Measurements from ENCODE around the gene VCY1B. TPM values are rescaled to one million over a fixed set of nuclear protein-coding genes. Genes with fewer than 3 reads are reported as not detected.

VCY1B gene
- total and polyA plus RNA-seq, 2 of the 13 experiments (the other 11 are each of a cell fraction or from before 2014, with no cell fraction given), result not detected

- BruUV-seq (replicated peaks), result no TSS peak
- WGBS (ENCODE audit: low lambda C conversion rate), result 0% methylated on average over 1 of the region's 1 CpG
- no peaks in the 10 kb centered on the region for H3K36me3 ChIP-seq (replicated peaks in 1 of 2; ENCODE audit: control insufficient read depth in 1 of 2, insufficient read depth in 2 of 2, low read length in 2 of 2)
- H4K20me1 ChIP-seq (ENCODE audit: insufficient read depth, low read length), result no peaks in the 10 kb centered on the region
- H3K79me2 ChIP-seq (ENCODE audit: insufficient read depth, low read length), result no peaks in the 10 kb centered on the region
- no peak overlapping the region for H3K4me2 ChIP-seq (ENCODE audit: low read depth, low read length)
- intact Hi-C loops (cut with micrococcal nuclease; ENCODE audit: unreplicated experiment), result no loop called here
- no peak overlapping the region for H2AFZ ChIP-seq (ENCODE audit: low read length)
- no peak for ATAC-seq
- no peak for DNase-seq (ENCODE audit: low spot score)
- no peak overlapping the region for H3K9ac ChIP-seq (ENCODE audit: insufficient read depth, low read depth, low read length)
- no peak overlapping the region for H3K4me3 ChIP-seq (replicated peaks in 1 of 3; ENCODE audit: insufficient read depth in 1 of 3, low read depth in 2 of 3, low read length in 3 of 3)
- no peaks in the 10 kb centered on the region for H3K4me1 ChIP-seq (ENCODE audit: insufficient read depth, low read length)
- H3K27me3 ChIP-seq (ENCODE audit: control insufficient read depth in 1 of 2, insufficient read depth in 2 of 2, low read length in 2 of 2), result no peaks in the 10 kb centered on the region
- in situ Hi-C loops (cut with HindIII; ENCODE audit: extremely low pct_ligation_motif_present, low pct_unique_long_range_greater_than_20kb), result no loop called here
- ChIA-PET POLR2A (no interaction called here), CTCF (ENCODE audit: low intra/inter-chr PET ratio, low total read pairs) (no interaction called here)
- no peaks in the 10 kb centered on the region for H3K9me3 ChIP-seq (ENCODE audit: low read length)
- FAIRE-seq, result no peak
- H3K27ac ChIP-seq (ENCODE audit: extremely low read length, insufficient read depth, low read length), result no peak overlapping the region
- no peak for TF ChIP-seq HIVEP1 (CRISPR knock-in tag; IDR thresholded peaks at IDR 0.05)
- TF ChIP-seq ZNF678 (CRISPR knock-in tag; IDR thresholded peaks at IDR 0.05), result no peak
- TF ChIP-seq HOXD1 (CRISPR knock-in tag; IDR thresholded peaks at IDR 0.05), result no peak
- no peak for TF ChIP-seq ZNF615 (CRISPR knock-in tag; IDR thresholded peaks at IDR 0.05; ENCODE audit: borderline replicate concordance)
- TF ChIP-seq SAP130 (CRISPR knock-in tag; IDR thresholded peaks at IDR 0.05; ENCODE audit: low read depth), result no peak
- TF ChIP-seq HNRNPH1 (optimal IDR thresholded peaks at IDR 0.05; ENCODE audit: low read depth, low read length), result no peak
- no peak for TF ChIP-seq ZNF30 (CRISPR knock-in tag; IDR thresholded peaks at IDR 0.05)
- no peak for TF ChIP-seq TFDP2 (CRISPR knock-in tag; IDR thresholded peaks at IDR 0.05)
- no peak for TF ChIP-seq MLXIP (CRISPR knock-in tag; IDR thresholded peaks at IDR 0.05; ENCODE audit: borderline replicate concordance)
- no peak for TF ChIP-seq IKZF5 (CRISPR knock-in tag; IDR thresholded peaks at IDR 0.05)
- no peak for TF ChIP-seq FOSL1 (CRISPR knock-in tag; IDR thresholded peaks at IDR 0.05; ENCODE audit: borderline replicate concordance)
- no peak for TF ChIP-seq ZNF34 (CRISPR knock-in tag; IDR thresholded peaks at IDR 0.05; ENCODE audit: borderline replicate concordance)
- no peak for TF ChIP-seq ZMYM4 (CRISPR knock-in tag; IDR thresholded peaks at IDR 0.05)
- no peak for TF ChIP-seq ZNF878 (CRISPR knock-in tag; IDR thresholded peaks at IDR 0.05)
- TF ChIP-seq ZGPAT (CRISPR knock-in tag; IDR thresholded peaks at IDR 0.05), result no peak
- TF ChIP-seq ZNF530 (CRISPR knock-in tag; IDR thresholded peaks at IDR 0.05; ENCODE audit: low read depth), result no peak
Observed at GRCh38 chrY:14085877-14086276, 29.9 kb downstream of the VCY1B start.
